Mammary epithelial cell (primary cell): Measurements from ENCODE around the gene TAPT1.

Source experiments
- CTCF ChIP-seq, 2 donors: IDR thresholded peaks in 1 of 2; conservative IDR thresholded peaks in 1 of 2; 2 replicates each; pipeline ENCODE4 v1.5.1; 2011 to 2012; ENCODE audit warnings: inconsistent platforms in 2 of 2, low read length in 2 of 2, mild to moderate bottlenecking in 2 of 2, control low read depth in 1 of 2, low read depth in 1 of 2; ENCODE audit not compliant: insufficient read depth in 1 of 2; ENCODE audit errors: extremely low read depth in 1 of 2
- EZH2 ChIP-seq: IDR thresholded peaks from 2 replicates; pipeline ENCODE4 v1.6.1; 2012; ENCODE audit warnings: low read length, inconsistent platforms, borderline replicate concordance

GRCh38 chr4:16118090-16118489 lies 108.2 kb downstream of the TAPT1 start:
- no peak for TF ChIP-seq CTCF (conservative IDR thresholded peaks at IDR 0.05 in 1 of 2, IDR thresholded peaks at IDR 0.05 in 1 of 2; ENCODE audit: extremely low read depth in 1 of 2, insufficient read depth in 1 of 2, low read depth in 1 of 2, low read length in 2 of 2)
- TF ChIP-seq EZH2, result no peak
